UCSD-AML1 (cell line): ENCODE measurements around the gene EPHB6.

Experiments
- DNase-seq: peaks from one replicate; lab custom pipeline; 2025; ENCODE audit not compliant: unreplicated experiment; lab: John Stamatoyannopoulos, UW

The EPHB6 gene

DNA sequence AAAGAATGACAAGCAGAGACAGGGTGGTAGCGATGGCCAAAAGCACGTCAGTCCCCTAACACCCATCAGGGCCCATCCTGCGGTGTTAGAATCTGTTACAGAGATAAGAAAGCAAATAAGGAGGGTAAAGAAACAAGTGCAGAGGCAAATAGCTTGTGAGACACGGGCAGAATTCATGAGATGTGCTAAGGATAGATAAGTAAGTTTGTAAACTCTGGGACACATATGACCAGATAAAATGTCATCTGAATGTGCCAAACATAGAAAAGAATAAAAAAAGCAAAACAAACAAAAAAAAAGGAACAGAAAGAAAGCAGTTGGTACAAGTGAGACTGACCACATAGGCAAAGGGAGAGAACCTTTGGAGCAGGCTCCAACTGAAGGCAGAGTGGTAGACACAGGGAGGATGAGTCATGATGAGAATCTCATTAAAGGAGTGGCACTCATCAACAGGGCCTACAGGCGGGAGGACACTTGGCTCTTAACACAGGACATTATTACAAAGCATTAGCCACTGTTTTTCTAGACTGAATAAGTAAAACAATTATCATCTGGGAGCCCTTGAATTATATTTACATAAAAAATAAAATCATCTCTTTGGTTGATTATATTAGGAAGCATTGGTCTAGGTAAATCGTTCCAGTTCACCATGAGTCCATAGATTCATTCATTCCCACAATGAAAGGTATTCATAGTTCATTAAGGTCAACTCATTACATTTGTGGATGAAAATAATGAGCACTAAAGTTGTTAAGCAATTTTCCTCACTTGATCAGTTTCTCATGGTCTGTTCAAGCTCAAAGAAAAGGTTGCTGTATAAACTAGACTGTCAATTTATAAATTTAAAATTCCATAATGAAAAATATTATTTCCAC is 21.5 kb upstream of the EPHB6 start:
- no peak for DNase-seq

DNA sequence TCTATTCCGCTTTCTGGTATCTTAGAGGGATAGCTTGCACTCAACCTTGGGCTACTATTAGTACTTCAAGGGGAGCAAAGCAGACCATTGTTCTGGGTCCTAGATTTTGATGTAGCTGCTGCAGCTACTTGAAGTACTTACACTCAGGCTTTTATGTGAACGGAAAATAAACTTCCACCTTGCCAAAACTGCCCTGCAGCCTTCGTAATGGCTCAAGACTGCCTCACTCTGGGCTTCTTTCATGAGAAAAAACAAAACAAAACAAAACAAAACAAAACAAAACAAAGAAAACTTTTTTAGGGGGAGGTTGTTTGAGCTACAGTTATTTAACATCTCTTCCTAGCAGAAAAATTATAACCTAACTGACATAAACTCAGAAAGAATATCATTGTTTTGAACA is 19.4 kb upstream of the EPHB6 start:
- no peak for DNase-seq

DNA sequence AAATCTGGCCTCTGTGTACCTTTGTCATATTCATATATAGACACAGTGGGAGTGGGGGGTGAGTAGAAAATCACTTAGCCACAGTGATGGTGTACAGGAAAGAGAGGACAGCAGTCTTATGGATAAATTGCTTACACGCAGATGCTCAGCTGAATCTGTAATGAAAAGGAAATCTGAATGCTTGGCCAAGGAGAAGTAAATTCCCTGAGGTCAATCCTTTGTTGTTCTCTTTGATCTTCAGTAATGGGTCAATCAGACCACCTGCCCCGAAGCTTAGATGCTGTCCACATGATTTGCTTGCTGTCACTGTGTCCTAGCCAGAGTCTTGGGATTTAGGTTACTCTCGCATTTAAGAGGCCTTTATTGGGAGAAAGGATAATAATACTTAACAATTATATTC is 18.4 kb upstream of the EPHB6 start:
- DNase-seq, result no peak

DNA sequence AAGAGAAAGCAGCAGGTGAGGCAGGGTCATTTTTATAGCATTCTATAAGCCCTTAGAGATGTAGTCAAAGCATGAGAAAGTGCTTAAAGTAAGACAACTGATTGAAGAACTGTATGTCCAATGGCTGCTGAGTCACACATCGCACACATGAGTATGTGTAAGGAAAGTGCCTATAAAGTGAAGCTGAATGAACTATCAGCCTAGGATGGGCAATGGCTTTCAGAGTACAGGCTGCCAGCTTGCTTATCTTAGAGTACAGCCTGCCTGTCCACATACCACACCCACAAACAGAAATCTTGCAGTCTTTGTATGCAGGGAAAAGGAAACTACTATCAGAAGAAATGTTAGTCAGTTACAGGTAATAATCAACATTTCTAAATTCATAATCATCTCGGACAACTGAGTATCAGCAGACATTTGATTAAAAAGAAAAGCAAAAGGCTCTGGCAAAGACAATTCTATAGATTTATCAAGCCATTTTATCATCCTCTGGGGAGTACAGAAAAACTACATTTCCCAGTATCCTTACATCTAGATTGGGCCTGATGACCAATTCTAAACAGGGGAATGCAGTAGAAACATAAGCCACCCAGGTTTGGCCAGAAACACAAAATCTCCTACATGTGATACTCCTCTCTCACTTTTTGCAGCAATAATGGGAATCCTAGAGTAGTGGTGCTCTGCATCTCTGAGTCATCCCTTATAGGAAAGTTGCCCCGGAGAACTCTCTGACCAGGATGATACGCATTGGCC is 16.2 kb upstream of the EPHB6 start:
- no peak for DNase-seq

- DNase-seq, result no peak
These were observed 12.6 kb upstream of the EPHB6 start for GRCh38 chr7:142842251-142842766.

DNA sequence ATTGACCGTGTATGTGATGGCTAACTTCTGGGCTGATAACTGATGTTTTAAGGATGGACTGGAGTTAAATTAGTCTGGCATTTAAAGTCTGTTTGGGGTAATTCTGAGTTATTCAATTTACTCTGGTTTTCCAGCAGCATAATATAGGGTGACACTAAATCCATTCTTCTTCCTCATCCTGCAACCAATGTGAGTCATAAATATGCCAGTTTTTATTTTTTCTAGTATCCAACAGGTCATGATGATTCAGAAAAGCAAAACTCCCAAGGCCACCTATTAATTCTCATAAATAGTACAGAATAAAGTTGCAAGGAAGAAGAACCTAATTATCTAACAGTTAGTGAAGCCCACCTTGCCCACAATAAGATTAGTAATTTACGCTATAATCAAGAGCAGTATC is 7.5 kb upstream of the EPHB6 start:
- DNase-seq, result no peak

DNA sequence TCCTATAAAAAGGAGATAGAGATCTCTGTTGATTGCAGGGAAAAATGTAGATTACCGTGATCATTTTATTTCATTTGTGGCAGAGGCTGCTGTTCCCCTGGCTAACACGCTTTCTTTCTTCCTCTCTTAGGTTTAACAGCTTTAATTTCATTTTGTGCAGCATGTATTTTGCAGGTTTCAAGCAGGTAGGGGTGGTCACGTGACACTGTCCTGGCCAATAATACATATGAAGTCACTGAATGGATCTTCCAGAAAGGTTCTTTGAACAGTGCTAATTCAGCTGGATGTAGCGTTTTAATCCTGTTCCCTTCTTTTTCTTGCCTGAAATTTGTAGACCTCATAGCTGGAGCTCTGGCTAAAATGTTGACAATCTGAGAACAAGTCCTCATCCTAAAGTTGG is 3.6 kb upstream of the EPHB6 start:
- no peak for DNase-seq

GRCh38 chr7:142851919-142852318 is 3.0 kb upstream of the EPHB6 start:
- no peak for DNase-seq

GRCh38 chr7:142853739-142854371 is 1.0 kb upstream of the EPHB6 start:
- DNase-seq, result peak; percentile 71

GRCh38 chr7:142855114-142855743 is 353 bp downstream of the EPHB6 start:
- no peak for DNase-seq

DNA sequence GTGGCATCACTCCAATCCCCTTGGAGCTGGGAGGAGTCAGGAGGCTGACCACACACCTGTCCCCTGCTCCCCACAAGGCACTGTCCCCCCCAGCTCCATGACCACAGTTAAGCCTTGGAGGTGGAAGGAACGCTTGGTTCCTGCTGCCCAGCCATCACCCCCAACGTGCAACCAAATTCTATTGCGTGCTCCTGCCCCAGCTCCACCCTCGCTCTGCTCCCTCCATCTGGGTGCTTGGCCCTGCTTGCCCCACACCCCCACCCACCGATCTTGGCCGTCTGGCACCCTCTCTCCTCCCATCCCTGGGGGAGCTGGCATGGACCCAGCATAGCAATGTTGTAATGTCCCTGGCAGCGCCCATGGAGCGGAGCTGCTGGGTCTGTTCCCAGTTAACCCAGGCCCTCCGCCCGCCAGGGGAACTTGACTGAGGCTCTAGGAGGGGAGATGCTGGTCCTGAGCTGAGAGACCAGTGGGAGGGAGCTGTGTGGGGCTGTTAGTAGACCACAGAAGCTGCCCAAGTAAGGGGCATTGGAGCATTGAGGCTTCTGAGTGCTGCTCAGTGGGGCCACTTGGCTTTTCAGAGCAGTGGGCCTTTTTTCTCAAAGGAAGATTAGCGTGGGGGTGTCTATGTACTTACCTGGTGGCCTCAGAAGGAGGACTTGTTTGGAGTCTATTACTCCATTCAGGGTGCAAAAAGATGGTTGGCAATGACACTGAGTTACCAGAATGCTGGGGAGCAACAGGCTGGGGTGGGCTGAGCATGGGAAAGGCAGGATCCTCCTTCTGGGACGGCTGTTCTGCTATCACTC is 1.1 kb downstream of the EPHB6 start:
- no peak for DNase-seq

GRCh38 chr7:142856565-142857245 is 1.8 kb downstream of the EPHB6 start:
- DNase-seq, result no peak

DNA sequence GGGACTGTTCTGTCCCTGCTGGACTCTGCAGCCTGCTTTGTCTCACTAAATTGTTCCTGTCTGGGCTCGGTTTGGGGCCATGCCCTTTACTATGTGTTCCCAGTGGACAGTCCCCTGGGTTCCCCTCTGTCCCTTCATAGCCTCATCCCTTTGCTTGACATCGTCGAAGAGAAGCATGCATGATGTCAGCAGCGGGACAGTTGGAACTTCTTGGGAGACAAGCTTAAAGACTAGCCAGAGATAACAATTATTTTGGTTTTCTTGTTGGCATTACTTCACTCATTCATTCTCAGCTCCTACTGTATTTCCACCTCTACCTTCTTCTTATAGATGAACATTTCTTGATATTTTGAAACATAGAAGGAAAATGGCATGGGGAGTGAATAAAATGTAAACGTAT is 2.7 kb downstream of the EPHB6 start:
- DNase-seq, result no peak

GRCh38 chr7:142859411-142859810 is 4.5 kb downstream of the EPHB6 start:
- DNase-seq, result no peak

GRCh38 chr7:142859829-142860228 is 5.0 kb downstream of the EPHB6 start:
- no peak for DNase-seq

- DNase-seq, result no peak
These were observed 6.1 kb downstream of the EPHB6 start for GRCh38 chr7:142860968-142861367.

DNA sequence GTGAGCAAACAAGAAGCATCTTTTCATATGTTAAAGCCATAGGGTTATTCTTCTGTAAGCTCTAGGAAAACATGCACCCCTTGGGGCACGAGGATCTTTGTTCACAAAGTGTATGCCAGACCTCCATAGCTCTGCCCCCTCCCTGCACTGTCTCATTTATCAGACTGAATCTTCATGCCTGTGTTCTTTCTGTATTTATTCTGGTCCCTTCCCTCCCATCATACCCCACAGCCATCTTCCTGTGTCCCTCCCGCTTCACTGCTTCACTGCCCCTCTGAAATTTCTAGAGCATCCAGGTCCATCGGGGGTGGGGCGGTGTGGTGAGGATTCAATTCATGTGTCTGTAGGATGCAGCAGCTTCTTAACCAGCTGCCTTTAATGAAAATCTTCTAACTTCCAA is 7.5 kb downstream of the EPHB6 start:
- DNase-seq, result no peak

DNA sequence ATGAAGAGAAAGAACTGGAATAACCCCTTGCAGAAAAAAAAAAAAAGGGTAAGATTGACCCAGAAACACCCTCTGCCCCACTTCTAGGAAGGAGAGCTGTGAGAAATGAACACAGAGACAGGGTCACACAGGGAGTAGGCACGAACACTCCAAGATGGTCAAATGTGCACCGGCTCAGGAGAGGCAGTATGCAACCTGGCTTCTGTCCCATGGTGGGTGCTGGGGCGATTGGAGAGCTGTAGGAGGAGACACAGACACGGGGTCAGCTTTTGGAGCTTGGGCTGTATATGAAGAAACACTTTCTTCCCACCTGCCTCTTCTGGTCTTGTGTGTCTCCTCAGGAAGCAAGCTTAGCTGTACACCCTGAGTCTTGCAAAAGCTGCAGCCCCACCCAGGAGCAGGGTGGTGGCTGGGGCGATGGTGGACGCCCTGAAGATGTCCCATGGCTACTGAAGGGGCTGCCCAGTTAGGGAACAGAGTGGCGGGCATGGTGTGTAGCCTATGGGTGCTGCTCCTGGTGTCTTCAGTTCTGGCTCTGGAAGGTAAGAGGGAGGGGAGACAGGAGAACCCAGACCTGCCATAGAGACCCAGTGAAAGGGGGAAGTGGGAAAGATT is 8.0 kb downstream of the EPHB6 start:
- no peak for DNase-seq

- no peak for DNase-seq
These were observed 9.2 kb downstream of the EPHB6 start for GRCh38 chr7:142863891-142864685.
